GM19238 (cell line): ENCODE results near the gene ASB2.

Experiments
- DNase-seq: peaks from one replicate; pipeline ENCODE4 v3.0.0; 2011; ENCODE audit warnings: low spot score; ENCODE audit not compliant: insufficient read length

Gene ASB2

GRCh38 chr14:93906341-93907329 lies 69.7 kb downstream of the ASB2 start:
- peak; percentile 86 for DNase-seq

DNA sequence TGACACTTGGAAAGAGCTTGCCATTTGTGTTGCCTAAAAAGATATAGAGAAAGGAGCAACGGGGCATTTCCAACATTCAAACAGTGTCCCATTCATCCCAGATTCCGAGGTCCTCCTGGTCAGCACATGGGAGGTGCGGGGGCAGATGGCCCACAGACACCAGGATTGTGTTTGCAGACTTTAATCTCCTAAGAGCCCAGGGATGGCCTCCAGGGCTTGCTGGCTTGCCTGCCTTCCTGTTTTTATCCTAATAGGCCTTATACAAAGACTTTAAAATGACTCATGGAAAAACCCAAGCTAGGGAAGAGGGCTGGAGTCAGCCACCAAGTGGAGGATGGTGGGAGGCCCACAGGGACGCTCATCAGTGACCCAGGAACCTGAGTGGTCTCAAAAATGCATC lies 70.7 kb downstream of the ASB2 start:
- DNase-seq: no peak

- no peak for DNase-seq
Observed at GRCh38 chr14:93903342-93904184, 72.8 kb downstream of the ASB2 start.

- no peak for DNase-seq
Observed at GRCh38 chr14:93902619-93903307, 73.6 kb downstream of the ASB2 start.

- DNase-seq: no peak
Observed at GRCh38 chr14:93901813-93902212, 74.6 kb downstream of the ASB2 start.

DNA sequence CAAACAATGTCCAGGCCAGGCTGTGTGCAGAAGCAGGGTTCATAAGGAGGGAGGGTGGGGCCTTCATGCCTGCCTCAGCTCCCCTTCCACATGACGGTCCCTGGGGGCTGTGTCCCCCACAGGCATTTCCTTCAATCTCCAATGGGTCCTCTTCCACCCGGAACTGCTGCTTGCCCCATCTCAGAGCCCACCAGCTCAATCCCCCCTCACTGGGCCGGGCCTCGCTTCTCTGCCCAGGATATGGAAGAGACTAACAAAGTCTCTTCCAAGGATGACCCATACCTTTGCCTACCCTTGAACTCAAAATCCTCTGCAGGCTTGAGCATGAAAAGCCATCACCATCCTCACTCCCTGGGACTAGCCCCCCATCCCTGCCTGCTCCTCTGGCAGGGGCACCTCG lies 77.6 kb downstream of the ASB2 start:
- DNase-seq: no peak

DNA sequence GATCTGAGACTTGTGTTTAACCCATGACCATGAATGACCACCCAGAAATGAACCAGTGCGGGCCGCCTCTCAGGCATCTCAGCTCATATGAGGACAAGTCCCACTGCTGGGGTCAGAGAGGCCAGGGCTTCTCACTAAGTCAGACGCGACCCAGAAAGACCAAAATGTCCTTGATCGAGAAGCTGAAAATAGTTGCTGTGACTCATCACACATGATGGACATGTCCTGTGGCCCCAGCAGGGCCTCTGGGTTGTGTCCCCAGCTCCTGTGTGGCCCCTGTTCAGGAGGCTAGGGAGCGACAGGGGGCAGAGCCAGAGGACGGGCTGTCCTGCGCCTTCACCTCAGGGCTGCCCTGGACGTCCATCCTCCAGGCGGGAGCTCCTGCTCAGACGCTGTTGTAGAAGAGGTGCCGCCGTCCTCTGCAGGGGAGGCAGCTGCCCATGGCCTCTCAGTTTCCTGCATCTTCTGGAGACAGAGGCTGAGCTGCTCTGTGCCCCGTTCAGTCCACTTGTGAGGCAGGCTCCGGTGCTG lies 78.2 kb downstream of the ASB2 start:
- no peak for DNase-seq

- DNase-seq: no peak
Observed at GRCh38 chr14:93897476-93897845, 78.9 kb downstream of the ASB2 start.

GRCh38 chr14:93895023-93895604 lies 81.3 kb downstream of the ASB2 start:
- no peak for DNase-seq

DNA sequence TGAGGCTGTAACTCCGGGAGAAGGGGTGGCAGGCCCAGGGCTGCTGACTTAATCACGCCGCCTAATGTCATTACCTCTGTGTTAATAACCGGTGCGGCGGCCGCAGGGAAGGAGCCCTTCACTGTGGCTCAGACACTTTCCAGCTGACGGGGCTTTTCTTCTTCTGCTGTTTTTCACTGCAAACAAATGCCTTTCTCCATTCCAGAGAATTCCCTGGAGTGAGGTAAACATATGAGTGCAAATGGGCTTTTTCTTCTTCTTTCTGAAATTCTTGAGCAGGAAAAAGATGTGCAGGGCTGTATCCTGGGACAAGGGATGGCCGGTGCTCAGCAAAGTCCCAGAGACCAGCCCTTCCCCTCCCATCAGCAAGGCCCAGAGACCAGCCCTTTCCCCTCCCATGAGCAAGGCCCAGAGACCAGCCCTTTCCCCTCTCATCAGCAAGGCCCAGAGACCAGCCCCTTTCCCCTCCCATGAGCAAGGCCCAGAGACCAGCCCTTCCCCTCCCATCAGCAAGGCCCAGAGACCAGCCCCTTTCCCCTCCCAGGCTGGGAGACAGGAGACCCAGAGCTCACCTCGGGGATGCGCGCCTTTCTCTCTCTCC lies 82.6 kb downstream of the ASB2 start:
- no peak for DNase-seq

- DNase-seq: peak; percentile 46
Observed at GRCh38 chr14:93892923-93893558, 83.3 kb downstream of the ASB2 start.

DNA sequence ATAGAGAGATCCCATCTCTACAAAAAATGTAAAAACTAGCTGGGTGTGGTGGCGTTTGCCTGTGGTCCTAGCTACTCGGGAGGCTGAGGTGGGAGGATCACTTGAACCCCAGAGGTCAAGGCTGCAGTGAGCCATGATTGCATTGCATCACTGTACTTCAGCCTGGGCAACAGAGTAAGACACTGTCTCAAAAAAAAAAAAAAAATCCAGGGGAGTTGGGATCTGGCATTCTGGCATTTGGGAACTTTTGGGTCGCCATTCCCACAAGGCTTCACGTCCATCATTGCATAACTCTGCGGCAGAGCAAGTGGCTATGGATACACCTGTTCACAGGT lies 83.9 kb downstream of the ASB2 start:
- no peak for DNase-seq

- DNase-seq: no peak
Observed at GRCh38 chr14:93891756-93892504, 84.4 kb downstream of the ASB2 start.

DNA sequence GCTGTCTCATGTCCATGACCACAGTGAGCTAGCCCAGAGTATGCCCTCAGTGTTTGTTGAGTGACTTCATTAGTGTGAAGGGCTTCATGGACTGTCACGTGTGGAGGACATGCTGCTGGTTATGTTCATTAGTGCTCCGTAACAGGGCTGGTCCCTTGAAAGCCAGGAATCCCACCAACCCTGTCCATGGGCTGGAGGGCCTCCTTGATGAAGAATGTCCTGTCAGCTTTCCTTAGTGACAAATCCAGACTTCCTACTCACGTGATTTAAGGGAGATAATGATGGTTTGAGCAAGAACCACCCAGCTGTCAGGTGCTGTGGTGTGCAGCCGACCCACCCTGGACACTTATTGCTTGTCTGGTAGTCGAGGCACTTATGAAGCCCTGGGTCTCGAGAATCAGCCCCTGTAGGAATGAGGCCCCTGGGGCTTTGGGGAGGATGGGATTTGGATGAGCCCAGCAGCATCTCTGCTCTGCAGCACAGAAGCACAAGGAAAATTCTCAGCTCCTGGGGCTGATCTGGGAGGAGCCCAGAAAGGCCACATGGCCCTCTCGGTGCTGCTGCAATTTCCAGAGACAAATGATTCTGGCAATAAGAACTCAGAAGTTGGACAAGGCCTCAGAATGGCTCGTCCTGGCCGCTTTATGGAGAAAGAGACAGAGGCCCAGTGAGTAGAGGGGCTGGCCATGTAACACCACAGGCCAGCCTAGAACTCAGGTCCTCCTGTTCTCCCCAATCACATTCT lies 86.5 kb downstream of the ASB2 start:
- DNase-seq: no peak

DNA sequence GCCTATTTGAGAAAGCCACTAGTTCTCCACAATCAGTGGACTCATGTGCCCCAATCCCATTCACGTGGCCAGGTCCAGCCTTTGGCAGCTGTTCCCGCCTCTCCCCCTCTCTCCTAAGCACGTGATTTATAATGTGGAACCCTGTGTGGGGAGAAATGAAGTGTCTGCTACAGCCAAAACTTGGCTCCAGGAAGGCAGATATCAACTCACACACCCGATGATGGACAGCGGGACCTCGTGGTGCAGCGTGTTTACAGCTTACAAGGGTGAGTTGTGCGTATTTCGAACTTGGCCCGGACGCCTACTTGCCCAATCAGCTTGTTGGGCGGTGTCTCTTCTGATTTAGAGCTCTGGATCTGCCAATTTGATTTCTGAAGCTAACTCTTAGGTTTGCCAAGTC lies 87.4 kb downstream of the ASB2 start:
- no peak for DNase-seq

DNA sequence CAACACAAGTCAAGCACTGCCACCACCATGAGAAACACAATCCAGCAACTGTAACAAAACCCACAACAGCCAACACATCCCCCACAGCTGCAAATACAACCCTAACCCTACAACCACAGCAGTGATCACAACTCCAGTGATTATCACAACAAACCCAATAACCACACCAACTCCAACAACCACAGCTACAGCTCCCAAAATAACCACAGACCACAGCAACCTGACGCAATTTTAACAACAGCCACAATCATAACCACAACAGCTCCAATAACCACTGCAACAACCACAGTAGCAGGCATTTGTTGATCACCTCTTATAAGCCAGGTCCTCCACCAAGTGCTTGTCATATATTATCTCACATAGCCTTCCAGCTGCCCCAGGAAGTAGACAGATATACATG lies 91.4 kb downstream of the ASB2 start:
- DNase-seq: no peak
